Fibroblast of skin of abdomen (primary cell): ENCODE data around the gene TFF2.

Experiments used
- DNase-seq: peaks from one replicate; pipeline ENCODE4 v3.0.0-alpha.2; 2013

Gene TFF2

DNA sequence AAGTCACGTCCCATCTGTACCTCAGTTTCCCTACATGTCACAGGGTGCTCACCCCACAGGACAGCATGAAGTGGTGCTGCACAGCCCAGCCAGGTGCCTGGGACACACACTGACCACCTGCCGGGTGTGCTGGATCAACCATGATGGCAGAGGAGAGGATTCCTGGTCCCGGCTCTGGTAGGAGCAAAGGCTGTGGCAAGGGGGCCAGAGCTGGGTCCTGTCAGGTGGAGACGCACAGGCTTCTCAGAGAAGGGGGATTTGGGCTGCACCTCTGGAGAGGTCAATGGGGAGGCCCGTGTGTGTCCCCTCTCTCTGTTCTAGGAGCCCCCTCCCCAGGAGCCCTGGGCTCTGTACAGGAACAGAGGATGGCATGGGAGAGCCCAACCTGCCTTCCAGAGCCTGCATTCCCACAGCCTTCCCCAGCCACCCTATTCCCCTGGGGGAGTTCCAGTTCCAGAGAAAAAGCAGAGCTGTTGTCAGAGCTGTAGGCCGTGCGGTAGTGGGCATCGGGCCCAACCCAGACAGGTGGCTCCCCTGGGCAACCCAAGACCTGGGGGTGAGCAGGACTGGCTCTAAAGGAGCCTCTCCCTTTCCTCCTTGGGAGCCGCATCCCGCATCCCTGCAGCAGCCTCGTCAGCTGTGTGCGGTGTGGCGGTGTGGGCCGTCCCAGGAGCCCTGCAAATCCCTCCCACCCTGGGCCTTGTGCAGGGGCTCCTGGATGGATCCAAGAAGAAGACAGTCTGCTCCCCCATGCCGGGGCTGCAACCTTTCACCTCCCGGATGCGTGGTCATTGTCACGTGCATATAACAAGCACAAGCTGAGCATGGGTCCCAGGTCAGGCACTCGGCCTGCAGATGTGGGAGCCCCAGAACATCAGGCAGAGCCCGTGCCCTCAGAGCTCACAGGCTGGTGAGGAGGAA is 32.7 kb downstream of the TFF2 start:
- DNase-seq: no peak

DNA sequence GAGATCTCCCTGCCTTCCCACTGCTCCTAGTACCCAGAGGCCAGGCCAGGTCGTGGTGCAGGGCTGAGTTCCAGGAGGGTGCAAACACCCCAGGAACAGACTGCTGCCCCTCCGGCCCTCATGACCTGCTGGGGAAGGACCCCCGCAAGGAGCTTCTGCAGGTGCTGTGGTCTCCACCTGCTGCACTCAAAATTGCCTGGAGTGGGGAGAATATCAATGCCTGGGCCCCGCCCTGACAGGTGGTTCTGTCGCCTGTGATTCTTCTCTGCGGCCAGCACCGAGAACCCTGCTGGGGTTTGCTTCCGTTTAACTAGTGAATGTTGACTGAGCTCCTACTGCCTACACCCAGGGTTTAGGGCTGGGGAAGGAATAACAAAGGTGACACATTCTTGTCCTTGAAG is 33.5 kb downstream of the TFF2 start:
- no peak for DNase-seq

DNA sequence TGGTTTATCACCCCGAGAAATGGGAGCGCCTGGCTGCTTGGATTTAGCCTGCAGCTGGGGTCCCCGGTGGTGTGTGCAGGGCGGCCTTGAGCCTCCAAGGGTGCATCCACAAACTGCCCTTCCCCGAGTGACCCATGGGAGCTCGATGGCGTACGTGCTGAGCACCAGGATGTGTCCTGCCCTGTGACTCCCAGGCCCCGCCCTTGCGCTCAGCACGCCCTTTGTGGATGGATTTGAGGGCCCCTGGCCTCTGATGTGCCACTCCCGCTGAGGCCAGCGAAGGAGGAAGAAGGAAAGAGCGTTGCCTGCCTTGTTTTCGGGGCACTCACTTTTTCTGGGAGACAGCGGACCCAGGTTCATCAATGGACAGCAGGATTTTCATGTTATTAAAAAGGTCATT is 33.9 kb downstream of the TFF2 start:
- DNase-seq: no peak

DNA sequence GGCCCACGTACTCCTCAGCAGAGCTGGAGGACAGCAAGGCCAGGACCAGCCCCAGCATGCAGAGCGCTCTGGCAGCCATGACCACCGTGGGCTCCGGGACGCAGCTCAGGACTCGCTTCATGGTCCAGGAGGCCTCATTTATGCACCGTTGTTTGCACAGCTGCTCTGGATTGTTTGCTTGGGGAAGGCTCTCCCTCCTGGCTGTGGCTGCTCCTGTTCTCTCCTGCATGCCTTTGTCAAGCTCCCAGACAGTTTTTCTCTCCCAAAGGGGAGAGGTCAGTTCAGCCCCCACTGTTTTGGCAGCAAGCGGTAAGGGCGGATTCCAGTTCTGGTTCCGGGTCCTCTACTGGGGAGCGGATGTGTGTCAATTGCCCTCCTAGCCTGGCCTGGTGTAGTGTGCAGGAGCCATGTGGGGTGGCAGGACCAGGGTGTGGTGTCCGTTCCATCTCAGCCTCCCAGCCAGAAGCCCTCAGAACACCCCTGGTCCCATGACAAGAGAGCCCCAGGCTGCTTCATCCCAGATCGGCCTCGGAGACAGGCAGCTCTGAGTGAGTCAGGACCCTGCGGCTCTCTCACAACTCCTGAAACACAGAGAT is 35.4 kb downstream of the TFF2 start, which contains the start of gene TFF3:
Gene TFF3 (minus strand): TSS at position 114 of the 596 bp plus-strand sequence. CDS start 35 bp downstream, at position 79.
- DNase-seq: no peak

DNA sequence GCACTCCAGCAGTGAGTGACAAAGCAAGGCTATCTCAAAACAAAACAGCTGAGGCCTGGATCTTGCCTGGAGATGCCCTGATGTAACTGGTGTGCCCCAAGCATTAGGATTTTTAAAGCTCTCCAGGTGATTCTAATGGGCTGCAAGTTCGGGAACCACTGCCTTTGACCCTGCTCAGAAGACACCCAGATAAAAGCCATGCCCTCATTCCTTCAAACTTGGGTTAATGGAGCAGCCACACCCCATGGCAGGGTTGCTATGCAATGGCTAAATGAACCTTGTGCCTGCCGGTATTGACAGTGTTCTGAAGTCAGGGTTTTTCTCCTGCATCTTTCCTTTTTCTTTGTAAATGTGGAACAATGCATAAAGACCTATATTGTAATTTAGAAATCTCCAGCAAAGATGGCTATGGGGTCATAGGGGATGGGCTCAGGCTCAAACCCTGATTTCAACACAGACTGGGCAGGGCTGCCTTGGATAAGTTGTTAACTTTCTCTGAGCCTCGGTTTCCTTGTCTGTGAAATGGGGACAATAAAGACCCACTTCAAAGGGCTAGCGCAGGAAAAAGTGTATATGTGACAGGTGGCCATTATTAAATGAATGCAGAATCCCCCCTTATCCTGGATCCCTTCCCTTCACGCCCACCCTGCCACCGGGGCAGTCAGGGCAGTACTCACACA is 36.0 kb downstream of the TFF2 start:
- no peak for DNase-seq

DNA sequence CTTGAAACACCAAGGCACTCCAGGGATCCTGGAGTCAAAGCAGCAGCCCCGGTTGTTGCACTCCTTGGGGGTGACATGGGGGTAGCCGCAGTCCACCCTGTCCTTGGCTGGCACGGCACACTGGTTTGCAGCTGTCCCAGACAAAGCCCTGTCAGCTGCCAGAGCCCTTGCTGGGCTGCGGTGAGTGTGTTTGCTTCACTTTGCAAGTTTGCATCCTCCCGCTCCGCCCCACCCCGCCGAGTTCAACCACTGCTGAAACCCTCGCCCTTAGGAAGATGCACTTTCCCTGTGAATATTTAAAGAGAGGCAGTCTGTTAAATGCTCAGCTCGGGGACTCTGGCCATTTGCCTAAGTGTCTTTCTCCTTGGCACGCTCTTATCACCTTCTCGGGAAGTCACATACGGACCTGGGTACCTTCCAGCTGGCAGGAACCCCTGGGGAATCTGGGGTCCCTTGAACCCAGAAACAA is 37.3 kb downstream of the TFF2 start:
- DNase-seq: no peak

DNA sequence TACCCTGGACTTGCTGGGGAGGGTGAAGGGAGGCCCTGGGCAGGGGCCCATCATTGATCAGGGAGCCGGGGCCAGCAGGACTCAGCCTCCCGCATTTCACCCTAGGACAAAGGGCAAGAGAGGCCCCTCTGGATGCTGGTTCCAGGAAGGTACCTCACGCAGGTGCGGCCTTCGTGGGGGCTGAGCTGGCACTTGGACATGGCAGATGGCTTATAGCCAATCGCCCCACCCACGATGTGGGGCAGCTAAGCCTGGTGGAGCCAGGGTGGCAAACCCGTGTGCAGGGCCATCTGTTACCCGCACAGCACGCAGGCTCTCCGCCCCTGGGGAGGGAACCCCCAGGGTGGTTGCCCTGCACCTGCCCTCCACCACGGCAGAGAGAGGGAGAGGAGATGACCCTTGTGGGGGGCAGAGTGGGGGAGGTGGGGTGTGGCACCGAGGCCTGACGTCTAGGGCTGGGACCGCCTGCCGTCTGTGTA is 38.1 kb downstream of the TFF2 start:
- DNase-seq: no peak

DNA sequence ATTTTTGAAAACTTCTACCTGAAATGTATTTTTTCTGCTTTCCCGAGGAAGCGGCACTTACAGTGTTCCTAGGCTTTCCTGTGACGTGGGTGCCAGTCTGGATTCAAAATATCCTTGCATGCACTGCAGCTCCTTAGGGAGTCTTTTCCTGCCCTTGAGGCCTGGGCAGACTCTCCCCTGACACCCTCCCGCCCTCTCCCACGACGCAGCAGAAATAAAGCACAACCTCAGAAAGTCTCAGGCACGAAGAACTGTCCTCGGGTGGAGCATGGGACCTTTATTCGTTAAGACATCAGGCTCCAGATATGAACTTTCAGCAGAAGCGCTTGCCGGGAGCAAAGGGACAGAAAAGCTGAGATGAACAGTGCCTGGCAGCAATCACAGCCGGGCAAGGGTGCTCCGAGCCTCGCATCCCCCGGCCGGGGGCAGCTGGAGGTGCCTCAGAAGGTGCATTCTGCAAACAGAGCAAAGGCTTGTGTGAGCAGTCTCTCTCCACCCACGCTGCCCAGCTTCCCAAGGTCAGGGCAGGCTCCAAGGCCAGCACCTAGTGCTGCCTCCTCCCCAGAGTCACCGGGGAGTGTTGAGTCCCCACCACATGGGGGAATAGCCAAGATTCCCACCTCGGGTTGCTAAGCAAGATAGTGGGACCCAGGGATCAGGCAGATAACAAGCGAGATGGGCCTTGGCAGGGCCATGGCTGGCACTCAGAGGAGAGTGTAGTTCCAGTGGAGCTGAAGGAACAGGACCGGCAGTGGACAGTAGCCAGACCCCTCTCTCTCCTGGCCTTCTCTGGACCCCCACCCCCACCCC is 38.8 kb downstream of the TFF2 start:
- no peak for DNase-seq

DNA sequence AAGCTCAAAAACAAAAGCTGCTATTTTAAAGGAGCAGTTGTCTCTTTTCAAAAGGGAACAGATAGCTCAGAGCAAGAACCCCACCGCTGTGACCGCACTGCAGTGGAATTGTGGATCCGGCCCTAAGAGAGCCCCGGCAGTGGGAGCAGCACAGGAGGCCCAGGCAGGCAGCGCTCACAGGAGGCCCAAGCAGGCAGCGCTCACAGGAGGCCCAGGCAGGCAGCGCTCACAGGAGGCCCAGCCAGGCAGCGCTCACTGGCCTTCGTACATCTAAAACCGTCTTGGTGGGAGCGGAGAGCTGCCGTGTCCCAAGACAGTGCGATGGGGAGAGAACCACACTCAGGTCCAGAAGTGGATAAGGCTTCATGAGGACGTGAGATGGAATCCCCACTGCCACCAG is 39.6 kb downstream of the TFF2 start:
- no peak for DNase-seq

DNA sequence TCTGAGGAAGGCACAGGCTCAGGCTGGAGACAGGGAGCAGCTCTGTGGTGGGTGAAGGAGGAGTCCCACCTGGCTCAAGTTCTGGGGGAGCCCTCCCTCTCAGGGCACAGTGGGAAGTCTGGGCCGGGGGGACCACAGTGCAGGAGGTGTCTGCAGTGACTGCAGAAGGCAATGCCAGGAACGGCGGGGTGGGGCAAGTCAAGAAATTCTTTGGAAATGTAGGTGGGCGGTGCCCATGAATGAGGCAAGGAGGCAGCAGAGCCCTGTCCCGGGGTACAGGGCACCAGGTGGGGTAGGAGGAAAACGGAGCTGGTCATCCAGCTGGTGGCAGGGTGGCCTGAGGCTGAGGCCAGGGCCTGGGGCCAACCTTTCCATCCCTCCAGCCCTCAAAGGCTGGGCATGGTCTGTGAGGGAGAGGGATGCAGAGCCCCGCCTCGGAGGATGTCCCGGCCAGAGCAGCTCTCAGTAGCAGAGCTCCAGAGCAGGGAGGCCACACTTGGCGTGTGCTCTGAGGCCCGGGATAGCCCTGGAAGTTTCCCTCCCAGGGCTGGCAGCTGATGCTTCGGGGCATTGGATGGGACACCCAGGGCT is 40.3 kb downstream of the TFF2 start:
- DNase-seq: no peak

DNA sequence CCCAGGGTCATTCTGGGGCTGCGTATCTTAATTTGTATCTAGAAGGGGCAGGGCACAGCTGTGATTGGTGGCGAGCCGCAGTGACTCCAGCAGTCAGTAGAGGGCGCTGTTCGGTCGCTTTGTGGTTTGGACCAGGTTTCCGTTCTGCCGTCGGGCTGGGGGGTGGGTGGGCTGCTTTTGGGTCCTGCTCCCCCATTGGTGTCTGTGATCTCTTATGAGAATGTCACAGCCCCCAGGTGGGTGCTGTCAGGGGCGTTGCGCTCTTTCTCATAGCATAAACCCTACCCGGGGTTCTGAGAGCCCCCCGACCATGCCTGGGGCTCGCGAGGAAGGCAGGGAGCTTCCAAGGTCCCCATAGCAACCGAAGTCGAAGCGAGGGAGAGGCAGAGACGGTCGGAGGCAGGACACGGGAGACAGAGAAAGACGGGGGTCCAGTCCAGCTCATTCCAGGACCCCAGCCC is 41.0 kb downstream of the TFF2 start:
- DNase-seq: peak; percentile 5

DNA sequence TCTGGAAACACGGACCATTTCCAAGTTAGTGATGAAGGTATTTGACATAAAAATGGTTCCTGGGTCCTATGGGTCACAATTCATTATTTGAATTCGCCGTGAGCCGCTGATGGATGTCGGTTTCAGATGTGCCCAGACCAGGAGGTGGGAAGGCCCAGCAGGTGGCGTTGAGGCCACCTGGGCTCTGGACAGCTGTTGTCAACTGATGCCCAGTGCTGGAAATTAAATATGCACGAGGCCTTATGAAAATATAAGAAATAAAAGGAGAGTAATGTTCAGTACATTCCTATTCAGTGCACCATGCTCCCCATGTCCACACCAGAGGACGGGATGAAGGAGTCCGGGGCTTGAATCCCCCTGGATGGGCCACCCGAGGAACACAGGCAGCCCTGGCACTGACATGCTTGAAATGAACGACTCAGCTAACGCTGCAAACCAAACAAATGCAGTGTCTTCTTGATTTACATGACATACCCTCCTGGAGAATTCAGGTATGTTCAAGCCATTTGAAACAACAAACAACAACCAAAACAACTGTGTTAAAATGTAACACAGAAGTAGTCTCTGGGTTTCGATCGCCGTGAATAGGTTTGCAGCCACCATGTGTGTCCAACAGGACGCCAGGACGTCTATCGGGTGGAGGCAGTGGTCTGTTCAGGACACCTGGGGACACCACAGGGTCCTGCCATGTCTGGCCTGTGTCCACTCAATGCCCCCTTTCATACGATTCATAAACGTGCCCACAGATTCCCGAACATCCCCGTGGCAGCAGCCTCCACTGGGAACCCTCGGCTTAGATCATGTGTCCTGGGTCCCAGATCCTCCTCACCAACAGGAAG is 41.7 kb downstream of the TFF2 start:
- no peak for DNase-seq

DNA sequence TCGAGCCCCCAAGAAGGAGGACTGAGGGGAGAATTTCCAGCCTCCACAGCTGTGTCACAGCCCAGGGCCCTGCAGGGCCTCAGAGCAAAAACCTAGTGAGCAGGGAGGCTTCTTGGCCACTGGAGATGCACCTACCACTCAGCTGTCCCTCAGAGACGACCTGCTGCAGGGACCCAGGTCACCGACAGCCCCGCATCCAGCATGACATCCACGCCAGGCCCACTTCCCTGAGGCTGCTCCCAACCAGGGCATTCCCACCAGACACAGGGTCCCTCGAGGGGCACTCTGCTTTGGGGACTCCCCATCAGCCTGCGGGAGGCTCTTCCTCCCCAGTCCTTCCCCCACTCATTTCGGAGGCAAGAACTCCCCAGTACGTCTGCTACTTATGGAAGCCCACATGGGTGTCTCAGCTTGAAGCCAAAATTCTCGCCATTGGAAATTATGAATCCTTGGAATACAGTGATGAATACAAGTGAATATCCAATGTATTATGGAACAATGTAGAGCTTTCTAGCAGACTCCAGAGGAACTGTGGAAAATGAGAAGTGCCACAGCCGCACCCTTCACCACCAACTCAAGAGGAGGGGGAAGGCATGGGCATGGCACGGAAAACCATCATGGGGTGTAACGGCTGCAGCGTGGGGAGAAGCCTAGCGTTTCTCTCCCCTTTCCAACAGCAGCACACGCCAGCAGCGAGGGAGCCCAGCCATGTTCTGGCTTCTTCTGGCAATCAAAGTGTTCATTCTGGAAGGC is 42.5 kb downstream of the TFF2 start:
- no peak for DNase-seq

DNA sequence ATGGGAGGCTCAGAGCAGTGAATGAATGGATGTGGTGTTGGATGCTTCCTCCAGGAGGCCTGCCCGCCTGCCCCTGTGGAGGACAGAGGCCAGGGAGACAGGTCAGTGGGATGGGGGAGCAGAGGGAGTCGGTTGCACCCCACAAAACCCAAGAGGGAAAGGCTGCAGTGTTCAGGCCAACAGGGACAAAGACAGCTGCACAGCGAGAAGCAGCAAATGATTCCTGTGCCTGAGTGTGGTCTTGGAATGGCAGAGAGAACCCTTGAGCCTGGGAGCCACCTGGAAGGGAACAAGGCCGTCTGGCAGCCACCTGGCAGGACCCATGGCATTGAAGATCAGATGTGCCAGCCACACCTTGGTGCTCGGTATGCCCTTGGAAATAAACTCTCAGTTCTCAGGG is 43.7 kb downstream of the TFF2 start:
- DNase-seq: no peak

DNA sequence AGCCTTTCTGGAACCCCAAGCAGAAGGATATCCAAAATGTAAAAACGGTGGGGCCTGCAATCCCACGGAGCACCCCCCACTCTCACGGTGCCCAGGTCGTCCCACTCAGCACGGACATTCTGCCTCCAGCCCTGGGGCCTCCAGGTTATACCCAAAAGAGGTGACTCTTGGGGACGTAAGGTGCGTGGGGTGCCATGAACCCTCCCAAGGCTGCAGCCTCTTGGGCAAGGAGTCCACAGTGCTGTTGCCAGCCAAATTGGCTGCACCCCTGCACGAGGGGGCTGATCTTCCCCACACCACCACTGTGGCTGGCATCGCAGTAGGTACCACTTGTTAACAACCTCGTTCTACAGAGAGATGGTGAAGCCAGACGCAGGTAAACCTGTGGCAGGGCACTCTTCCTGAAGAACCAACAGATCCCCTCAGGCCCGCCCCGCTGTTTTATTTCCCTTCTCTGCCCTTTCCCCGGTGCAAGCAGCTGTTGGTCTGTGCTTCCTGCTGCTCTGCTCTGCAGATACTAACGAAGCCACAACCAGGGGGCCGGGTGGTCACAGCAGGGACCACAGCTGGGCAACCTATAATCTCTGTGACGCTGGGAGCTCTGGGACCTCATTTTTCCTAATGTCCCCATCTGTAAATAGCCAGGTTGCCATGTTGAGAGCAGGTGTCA is 44.3 kb downstream of the TFF2 start:
- no peak for DNase-seq

DNA sequence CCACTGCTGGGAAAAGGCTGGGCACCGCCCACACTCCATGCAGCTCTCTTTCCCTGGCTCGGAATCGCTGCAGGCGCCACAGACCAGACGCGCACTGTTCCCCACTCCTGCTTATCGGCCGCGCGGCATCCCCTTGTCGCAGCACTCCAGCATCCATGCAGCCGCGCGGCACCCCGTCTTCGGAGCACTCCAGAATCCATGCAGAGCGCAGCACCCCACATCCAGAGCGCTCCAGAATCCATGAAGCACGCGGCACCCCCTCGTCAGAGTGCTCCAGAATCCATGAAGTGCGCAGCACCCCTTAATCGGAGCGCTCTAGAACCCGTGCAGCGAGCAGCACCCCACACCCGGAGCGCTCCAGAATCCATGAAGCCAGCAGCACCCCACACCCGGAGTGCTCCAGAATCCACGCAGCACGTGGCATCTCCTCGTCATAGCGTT is 45.1 kb downstream of the TFF2 start:
- no peak for DNase-seq

DNA sequence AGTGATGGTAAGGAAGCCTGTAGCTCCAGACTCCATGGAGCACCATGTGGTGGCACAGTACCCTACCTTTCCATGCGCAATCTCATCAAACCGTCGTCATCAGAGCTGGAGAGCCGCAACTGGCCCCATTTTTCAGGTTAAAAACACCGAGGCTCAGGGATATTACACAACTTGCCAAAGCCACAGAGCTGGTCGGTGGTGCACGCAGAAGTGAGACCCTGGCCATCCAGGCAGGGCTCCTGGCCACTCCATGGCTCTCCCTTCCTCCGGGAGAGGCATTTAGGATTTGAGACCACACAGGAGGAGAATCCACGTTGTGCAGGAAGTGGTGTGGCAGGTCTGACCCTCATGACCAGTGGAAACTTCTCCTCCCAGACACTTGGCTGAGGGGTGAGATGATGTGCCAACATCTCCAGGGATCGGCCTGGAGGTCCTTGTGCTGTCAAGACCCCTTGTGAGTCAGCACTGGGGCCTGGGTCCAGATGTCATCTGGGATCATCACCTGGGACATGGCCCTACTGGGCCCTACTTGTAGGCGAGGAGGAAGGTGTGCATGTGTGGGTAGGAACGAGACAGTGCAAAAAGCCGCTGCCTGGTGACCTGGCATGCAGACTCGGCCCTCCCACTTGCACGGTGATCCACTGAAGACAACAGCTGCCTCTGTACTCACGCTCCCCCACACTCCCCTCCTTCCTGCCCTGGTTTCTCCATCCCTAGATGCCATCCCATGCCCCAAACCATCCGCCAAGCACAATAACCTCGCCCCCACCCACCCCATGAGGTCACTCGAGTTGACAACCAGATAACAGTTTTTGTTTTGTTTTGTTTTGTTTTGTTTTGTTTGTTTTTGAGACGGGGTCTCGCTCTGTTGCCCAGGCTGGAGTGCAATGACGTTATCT is 46.0 kb downstream of the TFF2 start:
- no peak for DNase-seq

DNA sequence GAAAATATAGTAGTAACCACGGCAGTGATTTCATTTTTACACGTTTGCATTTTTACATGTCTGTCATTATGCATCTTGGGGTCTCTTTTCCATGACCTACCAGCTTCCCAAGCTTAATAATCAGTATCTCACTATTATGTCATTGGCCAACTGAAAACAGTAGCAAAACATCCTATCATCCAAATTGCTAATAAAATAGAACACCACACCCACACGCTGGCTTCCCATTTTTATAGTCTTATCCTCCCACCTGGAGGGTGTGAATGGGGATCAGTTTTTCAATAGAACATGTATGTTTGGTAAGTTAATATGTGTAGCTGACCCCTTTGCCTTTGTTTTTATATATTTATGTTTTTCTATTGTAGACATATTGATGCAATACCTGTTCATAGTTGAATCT is 47.4 kb downstream of the TFF2 start:
- no peak for DNase-seq
